Measurements from ENCODE around the gene CLCN7.

DNA sequence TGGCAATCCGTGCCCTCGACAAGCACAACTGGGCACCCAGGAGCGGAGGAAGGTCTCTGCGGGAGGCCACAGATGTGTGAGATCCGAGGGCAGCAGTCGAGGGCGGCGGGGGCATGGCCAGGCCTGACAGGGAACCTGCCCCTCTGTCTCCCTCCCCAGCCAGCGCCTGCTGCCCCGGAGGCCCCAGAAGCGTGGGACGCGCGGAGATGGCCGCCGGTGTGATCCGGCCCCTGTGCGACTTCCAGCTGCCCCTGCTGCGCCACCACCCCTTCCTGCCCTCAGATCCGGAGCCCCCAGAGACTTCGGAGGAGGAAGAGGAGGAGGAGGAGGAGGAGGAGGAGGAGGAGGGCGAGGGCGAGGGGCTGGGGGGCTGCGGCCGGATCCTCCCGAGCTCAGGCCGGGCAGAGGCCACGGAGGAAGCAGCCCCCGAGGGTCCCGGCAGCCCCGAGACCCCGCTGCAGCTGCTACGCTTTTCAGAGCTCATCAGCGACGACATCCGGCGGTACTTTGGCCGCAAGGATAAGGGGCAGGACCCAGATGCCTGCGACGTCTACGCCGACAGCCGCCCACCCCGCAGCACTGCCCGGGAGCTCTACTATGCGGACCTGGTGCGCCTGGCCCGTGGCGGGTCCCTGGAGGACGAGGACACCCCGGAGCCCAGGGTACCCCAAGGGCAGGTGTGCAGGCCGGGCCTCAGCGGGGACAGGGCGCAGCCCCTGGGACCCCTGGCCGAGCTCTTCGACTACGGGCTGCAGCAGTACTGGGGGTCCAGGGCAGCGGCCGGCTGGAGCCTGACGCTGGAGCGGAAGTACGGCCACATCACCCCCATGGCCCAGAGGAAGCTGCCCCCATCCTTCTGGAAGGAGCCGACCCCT, 42.2 kb downstream of the CLCN7 start:
- no peak for TF ChIP-seq HNRNPL (IDR thresholded peaks at IDR 0.05; ENCODE audit: low read depth, low read length)
- TF ChIP-seq NR2F1 (CRISPR knock-in tag; IDR thresholded peaks at IDR 0.05) = no peak
- TF ChIP-seq EHMT2 (IDR thresholded peaks at IDR 0.05; ENCODE audit: borderline replicate concordance, low read depth, low read length) = no peak
- TF ChIP-seq, protein P1, sequence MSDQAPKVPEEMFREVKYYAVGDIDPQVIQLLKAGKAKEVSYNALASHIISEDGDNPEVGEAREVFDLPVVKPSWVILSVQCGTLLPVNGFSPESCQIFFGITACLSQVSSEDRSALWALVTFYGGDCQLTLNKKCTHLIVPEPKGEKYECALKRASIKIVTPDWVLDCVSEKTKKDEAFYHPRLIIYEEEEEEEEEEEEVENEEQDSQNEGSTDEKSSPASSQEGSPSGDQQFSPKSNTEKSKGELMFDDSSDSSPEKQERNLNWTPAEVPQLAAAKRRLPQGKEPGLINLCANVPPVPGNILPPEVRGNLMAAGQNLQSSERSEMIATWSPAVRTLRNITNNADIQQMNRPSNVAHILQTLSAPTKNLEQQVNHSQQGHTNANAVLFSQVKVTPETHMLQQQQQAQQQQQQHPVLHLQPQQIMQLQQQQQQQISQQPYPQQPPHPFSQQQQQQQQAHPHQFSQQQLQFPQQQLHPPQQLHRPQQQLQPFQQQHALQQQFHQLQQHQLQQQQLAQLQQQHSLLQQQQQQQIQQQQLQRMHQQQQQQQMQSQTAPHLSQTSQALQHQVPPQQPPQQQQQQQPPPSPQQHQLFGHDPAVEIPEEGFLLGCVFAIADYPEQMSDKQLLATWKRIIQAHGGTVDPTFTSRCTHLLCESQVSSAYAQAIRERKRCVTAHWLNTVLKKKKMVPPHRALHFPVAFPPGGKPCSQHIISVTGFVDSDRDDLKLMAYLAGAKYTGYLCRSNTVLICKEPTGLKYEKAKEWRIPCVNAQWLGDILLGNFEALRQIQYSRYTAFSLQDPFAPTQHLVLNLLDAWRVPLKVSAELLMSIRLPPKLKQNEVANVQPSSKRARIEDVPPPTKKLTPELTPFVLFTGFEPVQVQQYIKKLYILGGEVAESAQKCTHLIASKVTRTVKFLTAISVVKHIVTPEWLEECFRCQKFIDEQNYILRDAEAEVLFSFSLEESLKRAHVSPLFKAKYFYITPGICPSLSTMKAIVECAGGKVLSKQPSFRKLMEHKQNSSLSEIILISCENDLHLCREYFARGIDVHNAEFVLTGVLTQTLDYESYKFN (CRISPR knock-in tag; conservative IDR thresholded peaks at IDR 0.05) = no peak
- no peak for TF ChIP-seq SIN3A (IDR thresholded peaks at IDR 0.05; ENCODE audit: borderline replicate concordance, low read depth, low read length)
- no peak for TF ChIP-seq ZNF3 (CRISPR knock-in tag; IDR thresholded peaks at IDR 0.05)
- no peak for TF ChIP-seq ARHGAP35 (CRISPR knock-in tag; IDR thresholded peaks at IDR 0.05; ENCODE audit: borderline replicate concordance)
